ENCODE measurements around the gene BAHCC1.

Gene BAHCC1

DNA sequence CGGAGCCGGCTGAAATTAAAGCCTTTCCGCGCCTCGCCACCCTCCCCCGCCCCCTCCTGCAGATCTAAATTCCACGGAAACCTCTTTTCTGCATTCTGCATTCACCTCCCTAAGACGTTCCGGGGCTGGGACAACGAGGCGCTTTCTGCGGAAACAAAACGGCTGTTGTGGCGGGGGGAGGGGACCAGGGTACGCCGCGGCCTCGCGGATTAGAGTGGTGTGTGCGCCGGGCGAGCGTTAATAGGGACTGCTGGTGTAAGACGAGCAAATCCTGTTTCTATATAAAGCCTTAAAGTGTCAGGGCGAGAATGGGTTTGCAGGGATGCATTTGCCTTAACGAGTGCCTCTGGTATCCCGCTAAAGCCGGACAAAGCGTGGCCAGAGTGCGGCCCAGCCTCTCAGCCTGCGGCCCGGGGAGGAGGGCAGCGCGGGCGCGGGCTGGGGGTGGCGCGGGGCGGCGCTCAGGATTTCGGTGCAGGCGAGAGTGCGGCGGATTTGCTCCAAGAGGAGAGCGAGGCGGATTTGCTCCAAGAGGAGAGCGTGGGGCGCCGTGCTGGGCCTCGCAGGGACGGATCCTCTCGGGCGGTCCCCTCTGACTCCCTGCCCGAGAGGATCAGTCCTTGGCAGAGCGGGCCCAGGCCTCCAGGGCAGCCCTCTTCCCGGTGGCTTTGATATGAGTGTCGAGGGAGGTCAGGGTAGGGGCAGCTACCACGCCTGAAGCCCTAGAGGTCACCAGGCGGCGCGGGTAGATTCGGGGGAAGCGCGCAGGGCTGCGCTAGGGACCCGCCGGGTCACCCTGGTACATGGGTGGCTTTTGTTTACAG, 5.1 kb downstream of the BAHCC1 start (continued):
- TF ChIP-seq SETDB1 (IDR thresholded peaks at IDR 0.05; ENCODE audit: insufficient read length, low read length) (no peak), ZNF707 (tag by site-specific recombination; IDR thresholded peaks at IDR 0.05) (no peak), ZNF600 (tag by site-specific recombination; IDR thresholded peaks at IDR 0.05) (0 out of 2 replicates have a peak, but pooled peaks have one; percentile 12), ZNF37A (tag by site-specific recombination; IDR thresholded peaks at IDR 0.05) (no peak), ZNF610 (tag by site-specific recombination; IDR thresholded peaks at IDR 0.05; ENCODE audit: borderline replicate concordance) (no peak), ZNF202 (tag by site-specific recombination; IDR thresholded peaks at IDR 0.05; ENCODE audit: borderline replicate concordance) (no peak)
- TF ChIP-seq, protein P1, sequence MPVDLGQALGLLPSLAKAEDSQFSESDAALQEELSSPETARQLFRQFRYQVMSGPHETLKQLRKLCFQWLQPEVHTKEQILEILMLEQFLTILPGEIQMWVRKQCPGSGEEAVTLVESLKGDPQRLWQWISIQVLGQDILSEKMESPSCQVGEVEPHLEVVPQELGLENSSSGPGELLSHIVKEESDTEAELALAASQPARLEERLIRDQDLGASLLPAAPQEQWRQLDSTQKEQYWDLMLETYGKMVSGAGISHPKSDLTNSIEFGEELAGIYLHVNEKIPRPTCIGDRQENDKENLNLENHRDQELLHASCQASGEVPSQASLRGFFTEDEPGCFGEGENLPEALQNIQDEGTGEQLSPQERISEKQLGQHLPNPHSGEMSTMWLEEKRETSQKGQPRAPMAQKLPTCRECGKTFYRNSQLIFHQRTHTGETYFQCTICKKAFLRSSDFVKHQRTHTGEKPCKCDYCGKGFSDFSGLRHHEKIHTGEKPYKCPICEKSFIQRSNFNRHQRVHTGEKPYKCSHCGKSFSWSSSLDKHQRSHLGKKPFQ (tag by site-specific recombination; IDR thresholded peaks at IDR 0.05), result no peak
- TF ChIP-seq, protein P2, sequence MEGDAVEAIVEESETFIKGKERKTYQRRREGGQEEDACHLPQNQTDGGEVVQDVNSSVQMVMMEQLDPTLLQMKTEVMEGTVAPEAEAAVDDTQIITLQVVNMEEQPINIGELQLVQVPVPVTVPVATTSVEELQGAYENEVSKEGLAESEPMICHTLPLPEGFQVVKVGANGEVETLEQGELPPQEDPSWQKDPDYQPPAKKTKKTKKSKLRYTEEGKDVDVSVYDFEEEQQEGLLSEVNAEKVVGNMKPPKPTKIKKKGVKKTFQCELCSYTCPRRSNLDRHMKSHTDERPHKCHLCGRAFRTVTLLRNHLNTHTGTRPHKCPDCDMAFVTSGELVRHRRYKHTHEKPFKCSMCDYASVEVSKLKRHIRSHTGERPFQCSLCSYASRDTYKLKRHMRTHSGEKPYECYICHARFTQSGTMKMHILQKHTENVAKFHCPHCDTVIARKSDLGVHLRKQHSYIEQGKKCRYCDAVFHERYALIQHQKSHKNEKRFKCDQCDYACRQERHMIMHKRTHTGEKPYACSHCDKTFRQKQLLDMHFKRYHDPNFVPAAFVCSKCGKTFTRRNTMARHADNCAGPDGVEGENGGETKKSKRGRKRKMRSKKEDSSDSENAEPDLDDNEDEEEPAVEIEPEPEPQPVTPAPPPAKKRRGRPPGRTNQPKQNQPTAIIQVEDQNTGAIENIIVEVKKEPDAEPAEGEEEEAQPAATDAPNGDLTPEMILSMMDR (tag by site-specific recombination; IDR thresholded peaks at IDR 0.05), result no peak

DNA sequence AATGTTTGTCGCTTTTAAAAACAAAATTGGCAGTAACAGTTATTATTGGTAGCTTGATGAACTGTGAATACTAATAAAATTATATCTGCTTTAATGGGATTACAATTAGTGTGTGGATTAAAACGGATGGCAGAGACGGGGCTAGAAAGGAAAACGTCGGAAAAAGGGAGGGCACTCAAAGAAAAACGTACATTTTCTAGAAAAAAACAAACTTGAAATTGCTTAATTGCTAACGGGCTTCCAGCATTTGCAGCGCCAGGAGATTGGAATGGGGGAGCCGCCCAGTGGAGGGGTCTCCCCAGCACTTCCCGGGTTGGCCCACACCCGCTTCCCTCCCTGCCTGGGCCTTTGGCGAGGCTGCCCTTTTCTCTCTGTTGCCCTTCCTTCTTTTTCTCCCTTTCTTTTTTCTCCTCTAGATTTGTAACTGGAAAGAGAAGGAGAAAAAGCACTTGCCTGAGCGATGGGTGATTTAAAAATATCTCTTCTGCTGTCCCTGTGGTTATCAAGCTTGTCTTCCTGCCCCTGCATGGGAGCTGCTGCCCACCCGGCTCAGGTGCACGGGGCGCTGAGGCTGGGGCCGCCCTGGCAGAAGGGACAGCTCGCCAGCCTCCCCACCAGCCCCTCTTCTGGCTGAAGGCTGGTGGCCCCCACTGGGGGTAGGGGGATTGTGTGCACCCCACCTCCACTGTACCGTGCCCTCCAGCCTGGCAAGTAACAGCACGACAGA, 5.9 kb downstream of the BAHCC1 start:
- no peak overlapping the region for H3K27ac ChIP-seq (ENCODE audit: extremely low read depth, low read depth, low read length)
- H3K4me3 ChIP-seq (ENCODE audit: low read depth, low read length), result no peak overlapping the region
- H3K36me3 ChIP-seq (ENCODE audit: control insufficient read depth in 2 of 2, insufficient read depth in 1 of 2, low read length in 2 of 2), result peaks cover 0 to 12% of the 10 kb centered on the region in 2 experiments; a peak in 1 of 3 replicates
- CTCF ChIA-PET, result interaction anchor here (0.7 to 1.5 kb wide), 6 partner anchors 9 to 197 kb away, joined by 3 to 7 read pairs (median 4); no protein-coding TSS in a partner anchor
- POLR2A ChIA-PET, result interaction anchor here (0.7 to 0.9 kb wide), 2 partner anchors 21 to 35 kb away, joined by 3 read pairs; no protein-coding TSS in a partner anchor
- peak; percentile 17; the same call in 1 of the 2 replicates for TF ChIP-seq KLF1 (tag by site-specific recombination; IDR thresholded peaks at IDR 0.05)
- TF ChIP-seq, protein P3, sequence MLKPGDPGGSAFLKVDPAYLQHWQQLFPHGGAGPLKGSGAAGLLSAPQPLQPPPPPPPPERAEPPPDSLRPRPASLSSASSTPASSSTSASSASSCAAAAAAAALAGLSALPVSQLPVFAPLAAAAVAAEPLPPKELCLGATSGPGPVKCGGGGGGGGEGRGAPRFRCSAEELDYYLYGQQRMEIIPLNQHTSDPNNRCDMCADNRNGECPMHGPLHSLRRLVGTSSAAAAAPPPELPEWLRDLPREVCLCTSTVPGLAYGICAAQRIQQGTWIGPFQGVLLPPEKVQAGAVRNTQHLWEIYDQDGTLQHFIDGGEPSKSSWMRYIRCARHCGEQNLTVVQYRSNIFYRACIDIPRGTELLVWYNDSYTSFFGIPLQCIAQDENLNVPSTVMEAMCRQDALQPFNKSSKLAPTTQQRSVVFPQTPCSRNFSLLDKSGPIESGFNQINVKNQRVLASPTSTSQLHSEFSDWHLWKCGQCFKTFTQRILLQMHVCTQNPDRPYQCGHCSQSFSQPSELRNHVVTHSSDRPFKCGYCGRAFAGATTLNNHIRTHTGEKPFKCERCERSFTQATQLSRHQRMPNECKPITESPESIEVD (tag by site-specific recombination; IDR thresholded peaks at IDR 0.05), result 0 out of 2 replicates have a peak, but pooled peaks have one; percentile 15
- no peak for TF ChIP-seq ZNF114 (tag by site-specific recombination; IDR thresholded peaks at IDR 0.05)
- TF ChIP-seq, protein P4, sequence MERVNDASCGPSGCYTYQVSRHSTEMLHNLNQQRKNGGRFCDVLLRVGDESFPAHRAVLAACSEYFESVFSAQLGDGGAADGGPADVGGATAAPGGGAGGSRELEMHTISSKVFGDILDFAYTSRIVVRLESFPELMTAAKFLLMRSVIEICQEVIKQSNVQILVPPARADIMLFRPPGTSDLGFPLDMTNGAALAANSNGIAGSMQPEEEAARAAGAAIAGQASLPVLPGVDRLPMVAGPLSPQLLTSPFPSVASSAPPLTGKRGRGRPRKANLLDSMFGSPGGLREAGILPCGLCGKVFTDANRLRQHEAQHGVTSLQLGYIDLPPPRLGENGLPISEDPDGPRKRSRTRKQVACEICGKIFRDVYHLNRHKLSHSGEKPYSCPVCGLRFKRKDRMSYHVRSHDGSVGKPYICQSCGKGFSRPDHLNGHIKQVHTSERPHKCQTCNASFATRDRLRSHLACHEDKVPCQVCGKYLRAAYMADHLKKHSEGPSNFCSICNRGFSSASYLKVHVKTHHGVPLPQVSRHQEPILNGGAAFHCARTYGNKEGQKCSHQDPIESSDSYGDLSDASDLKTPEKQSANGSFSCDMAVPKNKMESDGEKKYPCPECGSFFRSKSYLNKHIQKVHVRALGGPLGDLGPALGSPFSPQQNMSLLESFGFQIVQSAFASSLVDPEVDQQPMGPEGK (tag by site-specific recombination; IDR thresholded peaks at IDR 0.05), result 0 out of 2 replicates have a peak, but pooled peaks have one; percentile 27
- peak; percentile 52 for TF ChIP-seq PRDM1 (tag by site-specific recombination; IDR thresholded peaks at IDR 0.05)
- H3K9me3 ChIP-seq (ENCODE audit: control insufficient read depth, insufficient read depth, low read depth, low read length), result no peaks in the 10 kb centered on the region
- H3K4me1 ChIP-seq (ENCODE audit: control insufficient read depth, insufficient read depth, low read length), result peaks cover 26% of the 10 kb centered on the region

Measured in HEK293 (cell line).